D721Med (cell line): ENCODE data around the gene UBAC1.
"Not testable (repeated sequence)": the region's sequence is repeated elsewhere in the genome, so short reads cannot be mapped to it uniquely, and the experiment has no call there.

Experiments used
- DNase-seq: peaks from one replicate; pipeline ENCODE4 v3.0.0; 2011; ENCODE audit warnings: low spot score; ENCODE audit not compliant: insufficient read length
- FAIRE-seq: peaks from 2 replicates; lab custom pipeline; 2011; peaks lifted over from hg19 to GRCh38; lab: Jason Lieb, UNC
- TF ChIP-seq, protein P1 (sequence below): IDR thresholded peaks from 2 replicates; pipeline ENCODE4 v1.5.1; 2012; ENCODE audit warnings: mild to moderate bottlenecking, control low read depth; ENCODE audit not compliant: insufficient read depth; ENCODE audit errors: missing control alignments

The UBAC1 gene

DNA sequence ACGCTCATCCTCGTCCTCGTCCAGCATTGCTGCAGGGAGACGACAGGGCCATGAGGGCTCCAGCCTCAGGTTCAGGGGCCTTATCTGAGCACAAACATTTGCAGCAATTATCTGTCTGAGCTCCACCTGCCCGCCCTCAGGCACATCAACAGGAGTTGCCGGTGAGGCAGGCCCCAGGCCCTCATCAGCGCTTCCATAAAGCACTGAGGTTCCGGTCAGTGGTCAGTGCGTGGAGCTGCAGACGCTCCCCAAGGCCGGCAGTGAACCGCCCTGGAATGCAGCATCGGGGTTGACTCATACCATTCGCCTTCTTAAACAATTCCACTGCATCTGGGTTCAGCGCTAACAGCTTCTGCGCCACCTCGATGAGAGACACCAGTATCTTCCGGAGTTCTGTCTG lies 15.2 kb downstream of the UBAC1 start:
- FAIRE-seq (no peak), DNase-seq (no peak)
- TF ChIP-seq, protein P1, sequence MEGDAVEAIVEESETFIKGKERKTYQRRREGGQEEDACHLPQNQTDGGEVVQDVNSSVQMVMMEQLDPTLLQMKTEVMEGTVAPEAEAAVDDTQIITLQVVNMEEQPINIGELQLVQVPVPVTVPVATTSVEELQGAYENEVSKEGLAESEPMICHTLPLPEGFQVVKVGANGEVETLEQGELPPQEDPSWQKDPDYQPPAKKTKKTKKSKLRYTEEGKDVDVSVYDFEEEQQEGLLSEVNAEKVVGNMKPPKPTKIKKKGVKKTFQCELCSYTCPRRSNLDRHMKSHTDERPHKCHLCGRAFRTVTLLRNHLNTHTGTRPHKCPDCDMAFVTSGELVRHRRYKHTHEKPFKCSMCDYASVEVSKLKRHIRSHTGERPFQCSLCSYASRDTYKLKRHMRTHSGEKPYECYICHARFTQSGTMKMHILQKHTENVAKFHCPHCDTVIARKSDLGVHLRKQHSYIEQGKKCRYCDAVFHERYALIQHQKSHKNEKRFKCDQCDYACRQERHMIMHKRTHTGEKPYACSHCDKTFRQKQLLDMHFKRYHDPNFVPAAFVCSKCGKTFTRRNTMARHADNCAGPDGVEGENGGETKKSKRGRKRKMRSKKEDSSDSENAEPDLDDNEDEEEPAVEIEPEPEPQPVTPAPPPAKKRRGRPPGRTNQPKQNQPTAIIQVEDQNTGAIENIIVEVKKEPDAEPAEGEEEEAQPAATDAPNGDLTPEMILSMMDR, result no peak

DNA sequence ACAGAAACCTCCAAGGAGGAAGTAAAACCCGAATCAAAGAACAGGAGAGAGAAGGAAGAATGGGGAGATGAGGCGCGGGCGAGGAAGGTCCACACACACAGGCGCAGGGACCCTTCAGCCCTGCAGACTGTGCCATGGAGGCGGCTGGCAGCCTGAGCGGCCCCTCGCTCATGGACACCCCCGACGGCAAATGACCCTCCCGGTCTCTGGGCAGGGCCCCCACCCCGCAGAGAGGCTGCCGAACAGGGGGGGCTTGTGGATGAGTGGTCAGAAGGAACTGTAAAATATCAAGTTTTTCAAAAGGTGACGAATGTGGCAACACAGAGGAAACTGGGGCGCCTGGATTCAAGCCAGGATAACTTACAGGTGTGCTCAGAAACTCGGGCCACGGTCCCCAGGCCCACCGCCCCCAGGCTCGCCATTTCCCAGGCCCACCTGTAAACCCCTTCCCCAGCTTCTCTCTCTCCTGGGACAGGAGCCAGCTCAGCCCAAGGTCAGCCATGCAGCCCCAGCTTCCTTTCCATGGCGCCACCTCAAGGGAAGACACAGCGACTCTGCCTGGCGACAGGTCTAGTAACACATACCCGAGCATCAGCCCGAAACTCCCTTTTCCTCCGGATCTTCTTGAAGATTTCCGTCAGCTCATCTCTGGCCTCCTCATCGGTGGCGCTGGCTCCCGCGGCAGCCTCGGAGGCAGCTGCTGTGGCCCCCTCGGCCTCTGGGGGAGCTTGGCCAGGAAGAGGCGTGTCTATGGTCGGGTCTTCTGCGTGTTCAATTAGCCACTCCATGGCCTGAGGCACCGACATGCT lies 16.5 kb downstream of the UBAC1 start:
- TF ChIP-seq, protein P1, result no peak
- DNase-seq (no peak), FAIRE-seq (no peak)

DNA sequence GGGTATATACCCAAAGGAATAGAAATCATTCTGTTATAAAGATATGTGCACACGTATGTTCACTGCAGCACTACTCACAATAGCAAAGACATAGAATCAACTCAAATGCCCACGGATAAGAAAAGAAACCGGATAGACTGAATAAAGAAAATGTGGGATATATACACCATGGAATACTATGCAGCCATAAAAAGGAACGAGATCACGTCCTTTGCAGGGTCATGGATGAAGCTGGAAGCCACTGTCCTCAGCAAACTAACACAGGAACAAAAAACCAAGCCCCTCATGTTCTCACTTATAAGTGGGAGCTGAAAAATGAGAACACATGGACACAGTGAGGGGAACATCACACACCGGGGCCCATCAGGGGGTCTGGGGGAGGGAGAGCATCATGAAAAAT lies 17.6 kb downstream of the UBAC1 start:
- not testable (repeated sequence) for DNase-seq, FAIRE-seq

DNA sequence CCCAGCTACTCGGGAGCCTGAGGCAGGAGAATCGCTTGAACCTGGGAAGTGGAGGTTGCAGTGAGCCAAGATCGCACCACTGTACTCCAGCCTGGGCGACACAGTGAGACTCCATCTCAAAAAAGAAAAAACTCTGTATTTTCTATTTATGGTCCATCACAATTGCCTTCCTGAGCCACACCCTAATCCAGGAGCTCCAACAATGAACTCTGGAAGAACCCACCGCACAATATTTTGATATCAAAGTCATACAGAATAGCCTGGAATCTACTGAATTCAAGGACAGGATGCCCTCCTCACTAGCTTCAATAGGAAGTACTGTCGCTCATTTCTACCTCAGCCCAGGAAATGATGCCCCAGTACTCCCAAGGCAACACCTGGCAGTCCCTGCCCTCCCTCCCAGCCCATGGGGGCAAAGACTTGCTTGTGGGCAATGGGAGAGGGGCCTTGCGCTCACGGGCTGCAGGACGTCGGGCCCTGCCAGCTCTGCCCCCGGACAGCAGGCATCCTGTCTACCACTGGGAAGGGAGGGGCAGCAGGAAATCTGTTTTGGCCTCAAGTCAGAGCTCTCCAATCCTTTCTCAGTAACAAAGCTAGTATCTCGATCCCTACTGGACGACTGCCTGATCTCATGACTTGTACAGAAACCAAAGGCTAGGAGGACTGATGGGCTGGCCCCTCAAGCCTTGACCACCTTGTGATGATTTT lies 19.7 kb downstream of the UBAC1 start:
- TF ChIP-seq, protein P1, result no peak
- no peak for FAIRE-seq

DNA sequence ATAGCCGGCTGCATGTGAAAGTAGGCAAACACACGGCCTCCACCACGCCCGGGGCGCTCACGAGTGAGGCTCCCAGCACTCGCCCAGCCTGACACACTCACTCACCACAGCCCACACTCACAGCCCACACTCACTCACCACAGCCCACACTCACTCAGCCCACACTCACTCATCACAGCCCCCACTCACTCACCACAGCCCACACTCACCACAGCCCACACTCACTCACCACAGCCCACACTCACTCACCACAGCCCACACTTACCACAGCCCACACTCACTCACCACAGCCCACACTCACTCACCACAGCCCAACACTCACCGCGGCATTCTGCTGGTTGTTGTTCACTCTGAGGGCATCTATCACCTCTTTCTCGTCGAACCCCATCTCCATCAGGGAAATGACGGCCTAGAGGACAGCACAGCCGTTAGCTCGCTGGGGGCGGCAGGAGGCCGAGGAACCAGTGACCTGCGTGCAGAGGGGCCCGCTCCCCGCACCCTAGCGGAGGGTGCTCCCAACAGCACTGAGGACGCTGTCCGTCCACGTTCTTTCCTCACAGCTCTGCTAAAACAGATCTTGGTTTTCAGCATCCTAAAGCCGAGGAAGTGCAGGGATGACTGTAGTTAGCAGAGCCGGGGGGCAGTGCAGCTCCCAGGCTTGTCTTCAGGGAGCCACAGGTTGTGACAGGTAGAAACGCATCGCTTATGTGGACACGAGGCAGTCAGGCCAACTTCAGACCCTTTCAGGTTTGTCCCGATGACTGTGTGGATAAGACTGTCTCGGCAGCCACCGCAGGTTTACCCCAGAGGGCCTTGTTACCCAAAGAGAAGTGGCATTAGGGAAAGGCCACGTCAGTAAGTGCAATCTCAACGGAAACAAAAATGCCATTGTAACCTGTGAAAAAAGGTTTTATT lies 21.6 kb downstream of the UBAC1 start:
- no peak for DNase-seq
- no peak for FAIRE-seq
- TF ChIP-seq, protein P1, result no peak

More for the DNA sequence above, 19.7 kb downstream of the UBAC1 start:
- no peak for DNase-seq

DNA sequence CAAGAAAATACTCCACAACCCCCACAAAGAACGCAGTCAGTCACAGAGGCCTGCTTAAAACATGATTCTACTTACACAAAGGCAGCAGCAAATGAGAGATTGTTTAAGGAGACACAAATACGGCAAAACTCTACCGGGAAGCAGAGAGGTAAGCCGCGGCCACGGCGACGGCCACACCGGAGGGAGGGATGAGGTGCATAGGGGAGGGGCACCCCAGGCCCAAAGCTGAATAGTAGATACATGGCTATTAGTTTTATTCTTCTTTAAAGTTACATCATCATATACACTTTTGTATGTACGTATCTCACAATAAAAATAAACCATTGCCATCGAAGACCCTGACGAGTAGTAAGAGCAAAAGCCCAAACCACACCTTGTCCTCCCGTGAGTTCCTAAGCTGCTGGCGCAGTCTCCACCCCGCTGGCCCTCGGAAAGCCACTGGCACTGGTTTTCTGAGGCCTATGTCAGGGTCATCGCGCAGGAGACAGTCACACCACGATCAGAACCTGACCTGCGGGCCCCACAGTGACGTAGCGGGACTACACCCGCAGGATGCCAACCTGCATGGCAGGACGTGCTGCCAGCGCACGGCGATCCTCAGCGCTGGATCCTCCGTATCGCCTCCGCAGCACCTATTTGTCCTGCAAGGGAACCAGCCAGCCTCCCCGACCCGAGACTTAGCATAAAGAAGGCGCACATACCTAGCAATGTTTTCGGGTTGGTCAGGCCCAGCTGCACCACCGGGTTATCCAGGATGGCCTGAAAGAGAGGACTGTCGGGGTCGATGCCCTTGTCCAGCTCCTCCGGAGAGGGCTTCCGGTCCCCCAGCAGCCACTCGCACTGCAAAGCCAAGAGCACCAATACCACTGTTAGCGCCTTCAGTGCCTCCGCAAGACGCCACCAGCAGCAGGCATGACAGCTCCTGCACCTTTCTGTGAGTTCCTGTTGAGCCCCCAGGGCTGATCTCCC lies 23.4 kb downstream of the UBAC1 start:
- DNase-seq, result no peak
- TF ChIP-seq, protein P1, result no peak
- no peak for FAIRE-seq
